Stimulated activated CD4-positive, alpha-beta T cell treated with anti-CD3 and anti-CD28 coated beads, Interleukin-12 subunit alpha, Interleukin-12 subunit beta, amount 100 ng/mL, for 48 hours (primary cell): Measurements from ENCODE around the gene FSTL4.

Source experiments
- DNase-seq, 3 donors: peaks; one replicate each; pipeline ENCODE4 v3.0.0-alpha.2; 2020; ENCODE audit warnings: low read depth in 2 of 3, low spot score in 1 of 3

The FSTL4 gene

GRCh38 chr5:133304707-133305216, 307.6 kb downstream of the FSTL4 start:
- DNase-seq = no peak

DNA sequence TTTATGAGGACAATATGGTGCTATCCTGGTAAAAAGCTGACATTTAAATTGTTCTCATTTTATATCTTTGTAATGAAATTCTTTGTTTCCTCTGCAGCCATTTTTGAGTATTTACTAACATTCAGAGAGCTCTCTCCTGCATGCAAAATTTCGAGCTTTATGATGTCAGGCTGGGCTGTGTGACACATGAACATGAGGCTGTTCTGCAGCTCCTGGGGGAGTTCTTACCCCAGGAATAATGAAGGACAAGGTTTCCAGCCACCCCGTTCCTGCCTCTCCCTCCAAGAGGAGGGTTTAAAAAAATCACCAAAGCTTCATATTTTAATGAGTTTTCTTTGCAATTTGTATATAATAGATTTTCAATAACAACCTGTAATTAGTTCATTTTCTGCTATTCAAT, 308.2 kb downstream of the FSTL4 start:
- DNase-seq = no peak

DNA sequence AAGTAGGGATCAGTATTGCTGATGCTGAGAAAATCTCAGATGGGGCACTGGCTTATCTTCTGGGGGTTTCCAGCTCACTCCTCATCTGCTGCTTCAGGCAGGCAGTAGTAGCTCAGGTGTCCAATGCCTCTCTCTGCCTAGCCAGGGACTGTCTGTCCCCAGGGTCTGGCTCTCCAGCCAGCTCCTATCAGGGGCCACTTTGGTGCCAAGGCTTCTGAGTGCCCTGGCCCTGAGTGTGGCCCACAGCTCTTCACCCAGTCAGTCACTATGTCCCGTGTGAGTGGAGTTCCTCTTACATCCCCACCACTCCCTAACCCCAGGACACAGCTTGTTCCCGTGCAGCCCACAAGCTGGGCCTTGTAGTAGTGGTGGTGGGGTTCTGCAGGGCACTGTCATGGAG, 309.0 kb downstream of the FSTL4 start:
- no peak for DNase-seq

DNA sequence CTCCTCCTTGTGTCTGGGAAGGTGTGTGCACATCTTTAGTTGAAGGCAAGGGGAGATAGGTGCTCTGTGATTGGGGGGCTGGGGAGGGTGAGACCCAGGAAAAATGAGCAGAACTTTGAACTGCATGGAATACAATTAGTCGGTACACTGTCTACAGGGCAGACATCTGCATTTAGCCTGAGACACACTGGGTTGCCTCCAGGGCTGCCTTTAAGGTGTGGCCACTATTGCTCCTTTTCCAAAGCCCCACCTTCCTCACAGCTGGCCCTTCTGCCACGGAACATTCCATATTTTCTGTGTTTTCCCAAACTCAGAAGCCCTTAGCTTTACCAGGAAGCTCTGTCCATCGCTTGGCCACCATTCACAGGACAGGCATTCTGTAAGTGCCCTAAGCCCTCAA, 312.6 kb downstream of the FSTL4 start:
- DNase-seq = no peak

DNA sequence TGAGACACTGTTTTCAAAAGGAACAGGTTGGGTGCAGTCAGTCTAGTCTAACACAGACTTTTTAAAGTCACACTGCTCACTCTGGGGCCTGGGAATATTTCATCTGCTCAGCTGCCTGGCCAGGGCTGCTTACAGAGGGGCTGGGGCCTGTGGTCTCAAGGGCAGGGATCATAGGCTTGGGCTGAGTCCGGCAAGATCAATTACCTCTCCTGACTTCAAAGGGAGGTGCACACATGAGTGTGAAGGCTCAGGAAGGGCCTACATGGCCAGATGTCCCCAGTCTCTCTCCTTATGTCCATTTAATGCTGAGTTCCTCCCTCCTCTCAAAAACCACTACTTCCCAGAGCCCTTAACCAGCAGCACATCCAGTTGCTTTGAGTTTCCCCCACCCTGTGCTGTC, 313.3 kb downstream of the FSTL4 start:
- DNase-seq = no peak

DNA sequence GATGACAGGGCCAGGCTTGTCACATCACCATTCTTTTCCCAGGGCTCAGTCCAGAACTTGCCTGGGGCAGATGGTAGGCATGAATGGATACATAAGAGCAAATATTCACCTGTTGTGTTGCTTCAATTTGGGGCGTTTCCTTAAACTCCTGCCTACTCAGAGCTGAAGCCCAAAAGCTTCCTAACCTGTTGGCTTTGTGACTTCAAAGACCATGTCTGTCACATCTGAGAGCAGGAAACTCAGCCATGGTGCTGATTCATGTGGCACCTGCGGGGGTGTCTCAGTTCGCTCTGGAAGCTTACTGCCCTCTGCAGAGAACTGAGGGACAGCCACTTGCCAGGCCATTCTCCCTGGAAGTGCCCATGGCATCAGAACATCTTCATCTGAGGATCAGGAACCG, 313.9 kb downstream of the FSTL4 start:
- DNase-seq = no peak

- no peak for DNase-seq
These were observed 315.0 kb downstream of the FSTL4 start for GRCh38 chr5:133297293-133297692.

GRCh38 chr5:133296624-133297023, 315.7 kb downstream of the FSTL4 start:
- DNase-seq = no peak

DNA sequence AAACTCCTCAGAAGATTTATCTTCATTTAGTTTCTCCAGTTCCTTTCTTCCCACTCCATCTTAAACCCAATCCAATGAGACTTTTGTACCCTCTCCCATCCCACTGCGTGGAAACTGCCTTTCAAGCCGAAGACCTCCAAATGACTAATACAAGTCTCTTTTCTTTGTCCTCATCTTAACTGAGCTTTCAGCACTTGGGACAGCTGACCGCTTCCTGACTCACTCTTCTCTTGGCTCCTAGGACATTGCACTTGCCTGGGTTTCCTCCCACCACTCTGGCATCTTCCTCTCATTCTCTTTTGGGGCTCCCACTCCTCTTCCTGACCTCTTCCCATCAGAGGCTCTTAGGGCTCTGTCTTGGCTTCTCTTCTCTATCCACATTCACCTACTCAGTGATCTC, 316.8 kb downstream of the FSTL4 start:
- no peak for DNase-seq

DNA sequence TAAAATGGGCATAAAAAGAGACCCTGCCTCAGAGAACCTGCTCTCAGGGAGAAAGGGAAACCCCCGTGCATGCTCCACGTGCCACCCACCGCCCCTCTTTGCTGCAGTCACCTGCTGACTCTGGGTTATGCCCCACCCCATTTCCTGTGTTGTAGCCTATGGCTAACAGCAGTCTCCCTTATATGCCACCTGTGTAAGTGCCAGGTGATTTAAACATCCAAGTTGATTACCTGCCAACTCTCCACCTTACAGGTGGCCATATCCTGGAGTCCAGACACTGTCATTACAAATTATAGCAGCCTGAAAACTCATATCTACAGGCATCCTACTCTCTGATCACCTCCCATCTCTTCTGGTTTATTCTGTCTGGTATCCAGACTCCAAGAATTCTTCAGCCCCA, 318.0 kb downstream of the FSTL4 start:
- no peak for DNase-seq

DNA sequence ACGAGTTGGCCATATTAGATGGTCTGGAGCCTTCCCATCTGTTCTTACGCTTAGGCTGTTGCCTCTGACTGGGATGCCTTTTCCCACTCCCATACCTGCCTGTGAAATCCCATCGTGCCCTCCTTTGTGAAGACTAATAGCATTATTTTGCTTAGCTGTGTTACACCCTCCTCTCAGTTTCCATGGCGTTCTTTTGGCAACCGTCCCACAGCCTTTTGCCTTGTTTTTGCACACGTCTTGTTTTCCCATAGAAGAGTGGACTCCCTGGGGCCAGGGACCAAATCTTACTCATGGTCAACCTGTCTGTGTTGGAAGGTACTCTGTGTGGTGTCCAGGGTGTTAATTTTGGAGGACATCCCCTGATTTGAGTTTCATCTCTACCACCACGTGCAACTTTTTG, 318.4 kb downstream of the FSTL4 start:
- no peak for DNase-seq

DNA sequence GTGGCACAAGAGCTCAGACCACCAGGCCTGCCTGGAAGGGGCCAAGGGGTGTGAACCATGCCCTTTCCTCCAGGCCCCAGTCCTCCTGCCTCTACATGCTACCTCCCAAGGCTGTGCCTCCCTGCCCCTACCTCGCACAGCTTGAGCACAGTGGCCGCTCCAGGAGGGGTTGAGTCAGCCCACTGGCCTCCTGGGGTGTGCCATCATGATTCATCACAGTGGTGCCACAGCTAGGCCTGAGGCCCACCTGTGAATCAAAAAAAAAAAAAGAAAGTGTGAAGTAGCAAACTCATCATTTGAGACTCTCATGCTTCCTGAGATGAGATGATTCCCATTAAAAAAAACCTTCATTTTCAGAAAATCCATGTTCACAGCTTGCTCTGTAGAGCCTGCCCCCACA, 320.0 kb downstream of the FSTL4 start:
- DNase-seq = no peak

GRCh38 chr5:133291524-133291923, 320.8 kb downstream of the FSTL4 start:
- DNase-seq = no peak

GRCh38 chr5:133290669-133291240, 321.6 kb downstream of the FSTL4 start:
- no peak for DNase-seq

- no peak for DNase-seq
These were observed 322.5 kb downstream of the FSTL4 start for GRCh38 chr5:133289686-133290367.

DNA sequence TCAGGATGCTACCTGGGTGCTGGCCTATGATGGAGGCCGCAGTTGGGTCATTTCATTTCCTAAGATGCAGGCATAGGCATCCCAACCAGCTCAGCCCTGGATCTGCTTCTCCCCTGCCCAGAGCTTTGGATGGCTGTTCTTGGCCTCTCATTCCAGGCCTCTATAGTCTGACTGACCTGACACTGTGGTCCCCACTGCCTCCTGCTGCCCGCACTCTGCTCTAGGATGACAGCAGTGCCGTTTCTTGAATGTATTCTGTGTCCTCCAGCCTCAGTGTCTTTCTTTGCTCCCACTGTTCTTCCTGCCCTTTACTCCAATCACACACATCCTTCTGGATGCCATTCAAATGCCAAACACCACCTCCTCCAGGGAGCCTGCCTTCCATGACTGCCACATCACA, 324.8 kb downstream of the FSTL4 start:
- DNase-seq = peak in 1 of 3 donors; percentile 17

- no peak for DNase-seq
These were observed 325.9 kb downstream of the FSTL4 start for GRCh38 chr5:133286483-133286882.

DNA sequence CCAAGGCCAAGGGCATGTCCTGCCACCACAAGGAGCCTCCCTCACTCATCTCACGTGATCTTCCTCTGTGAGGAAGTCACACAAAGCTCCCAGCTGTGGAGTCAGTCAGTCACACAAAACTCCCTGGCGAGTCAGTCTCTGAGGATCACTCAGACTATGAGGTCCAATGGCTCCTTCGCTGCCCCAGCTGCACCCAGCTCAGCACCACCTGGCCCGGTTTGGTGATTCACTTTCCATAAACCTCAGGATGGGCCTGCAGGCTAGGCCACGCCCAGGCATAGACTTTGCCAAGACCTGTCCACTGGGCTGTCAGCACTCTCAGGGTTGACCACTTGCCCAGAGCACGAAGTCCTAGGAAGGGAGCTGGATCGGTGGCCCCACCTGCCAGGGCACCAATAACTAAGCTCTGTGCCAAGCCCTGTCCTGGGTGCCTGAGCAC, 326.7 kb downstream of the FSTL4 start:
- no peak for DNase-seq

DNA sequence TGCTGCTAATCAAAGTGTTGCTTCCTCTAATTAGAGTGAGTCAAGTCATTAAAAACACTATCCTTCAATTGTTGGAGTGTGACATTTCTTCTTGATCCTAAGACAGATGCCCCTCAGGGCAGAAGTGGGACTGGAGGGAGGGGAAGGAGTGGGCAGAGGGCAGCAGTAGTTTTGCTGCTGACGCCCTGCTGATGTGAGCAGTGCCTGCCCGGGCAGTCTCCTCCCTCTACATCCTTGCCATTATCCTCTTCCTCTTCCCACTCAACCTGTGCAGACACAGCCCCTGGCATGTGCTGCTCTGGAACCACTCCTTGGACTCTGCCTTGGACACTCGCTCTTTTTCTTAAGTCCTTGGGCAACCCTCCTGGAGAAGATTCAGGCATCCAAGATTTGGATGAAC, 328.0 kb downstream of the FSTL4 start:
- no peak for DNase-seq

- DNase-seq = no peak
These were observed 334.0 kb downstream of the FSTL4 start for GRCh38 chr5:133278317-133278716.

- DNase-seq = no peak
These were observed 334.6 kb downstream of the FSTL4 start for GRCh38 chr5:133277744-133278143.

- DNase-seq = no peak
These were observed 336.2 kb downstream of the FSTL4 start for GRCh38 chr5:133276171-133276570.

DNA sequence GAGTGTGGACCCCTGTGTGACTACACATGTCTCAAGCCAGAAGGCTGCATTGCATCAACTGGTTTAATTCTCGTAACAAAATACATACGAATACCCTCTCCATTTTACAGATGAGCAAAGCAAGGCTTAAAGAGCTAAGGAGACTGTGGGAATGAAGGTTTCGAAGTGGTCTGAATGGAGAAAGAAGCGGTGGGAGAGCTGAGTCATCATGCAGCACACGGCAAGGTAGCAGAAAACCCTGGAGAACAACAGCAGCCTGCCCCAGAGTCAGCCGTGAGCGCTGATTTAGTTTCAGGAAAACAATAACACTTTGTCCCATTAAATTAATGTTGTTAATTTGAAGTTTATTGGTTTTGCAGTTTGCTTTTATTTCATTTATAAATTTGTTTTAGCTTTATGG, 336.7 kb downstream of the FSTL4 start:
- no peak for DNase-seq
